Measurements from ENCODE around the gene PM20D2. TPM values are rescaled to one million over a fixed set of nuclear protein-coding genes. Genes with fewer than 3 reads are reported as not detected.

Gene PM20D2
- total and polyA plus RNA-seq, 4 donors, result 3.1 to 21.5 (median 6.6) TPM

- ATAC-seq (ENCODE audit: insufficient read depth, low FRiP score) (no peak), DNase-seq (no peak)
- Histone ChIP-seq H3K4me1 (ENCODE audit: control insufficient read depth in 5 of 5, insufficient read depth in 5 of 5, low read length in 5 of 5) (peaks cover 0 to 2% (median 0%) of the 10 kb centered on the region in 5 donors), H3K27ac (ENCODE audit: low read depth in 1 of 2, low read length in 1 of 2) (no peak overlapping the region), H3K36me3 (ENCODE audit: control insufficient read depth in 4 of 4, insufficient read depth in 4 of 4, low read length in 4 of 4) (no peaks in the 10 kb centered on the region), H3K9me3 (ENCODE audit: control insufficient read depth in 4 of 4, insufficient read depth in 3 of 4, low read length in 3 of 4) (peaks cover 0 to 4% (median 0%) of the 10 kb centered on the region in 4 donors), H3K4me3 (no peak overlapping the region), H3K9ac (ENCODE audit: insufficient read depth in 1 of 2, low read length in 2 of 2) (no peak overlapping the region), H3K27me3 (ENCODE audit: control insufficient read depth in 3 of 3, insufficient read depth in 3 of 3, low read length in 2 of 3) (peaks cover 0 to 2% (median 0%) of the 10 kb centered on the region in 3 donors)
- TF ChIP-seq CTCF (IDR thresholded peaks at IDR 0.05; ENCODE audit: control extremely low read depth, extremely low read depth), result no peak
These were observed 68.3 kb downstream of the PM20D2 start for GRCh38 chr6:89214197-89214596.

Other genes starting within 250 kb of the PM20D2 start
- gene RNGTT, start 182.4 kb upstream of the PM20D2 start, total RNA-seq, result 10 to 100 TPM; 12.3 to 25.0 TPM
- gene RNGTT, start 182.4 kb upstream of the PM20D2 start, polyA plus RNA-seq, result 1 to 10 TPM; 3.0 to 6.1 TPM
- 100 to 1,000 TPM; 127 to 329 TPM for gene PNRC1, start 65.3 kb upstream of the PM20D2 start, total RNA-seq
- 100 to 1,000 TPM in 1 of 2 donors, 10 to 100 TPM in 1; 54.9 to 155 TPM for gene PNRC1, start 65.3 kb upstream of the PM20D2 start, polyA plus RNA-seq
- 1 to 10 TPM in 1 of 2 donors, under 1 TPM in 1; 0.49 to 4.0 TPM for gene SRSF12, start 28.0 kb upstream of the PM20D2 start, total RNA-seq
- under 1 TPM; 0.55 to 0.79 TPM for gene SRSF12, start 28.0 kb upstream of the PM20D2 start, polyA plus RNA-seq
- gene GABRR1, start 71.3 kb downstream of the PM20D2 start, total RNA-seq, result not detected
- not detected for gene GABRR1, start 71.3 kb downstream of the PM20D2 start, polyA plus RNA-seq
- gene GABRR2, start 169.2 kb downstream of the PM20D2 start, total RNA-seq, result 1 to 10 TPM; 1.3 to 1.5 TPM
- 1 to 10 TPM in 1 of 2 donors, under 1 TPM in 1; 0.33 to 1.5 TPM for gene GABRR2, start 169.2 kb downstream of the PM20D2 start, polyA plus RNA-seq
- 10 to 100 TPM; 40.5 to 42.5 TPM for gene UBE2J1, start 206.7 kb downstream of the PM20D2 start, total RNA-seq
- gene UBE2J1, start 206.7 kb downstream of the PM20D2 start, polyA plus RNA-seq, result 10 to 100 TPM; 24.3 to 51.0 TPM

Data from lung (tissue), 12 donors.